Globus pallidus (tissue), 1 donor: Measurements from ENCODE around the gene TNNT2.

ENCODE experiments used
- DNase-seq: peaks from one replicate; pipeline ENCODE4 v3.0.0-alpha.2; 2015; ENCODE audit warnings: low spot score

Gene TNNT2

GRCh38 chr1:201403359-201403758 is 25.9 kb upstream of the TNNT2 start:
- DNase-seq = no peak

- DNase-seq = no peak
Measured at GRCh38 chr1:201401700-201402099, 24.2 kb upstream of the TNNT2 start.

GRCh38 chr1:201400852-201401230 is 23.4 kb upstream of the TNNT2 start:
- DNase-seq = no peak

- no peak for DNase-seq
Measured at GRCh38 chr1:201400212-201400851, 22.9 kb upstream of the TNNT2 start.

GRCh38 chr1:201399352-201400126 is 22.1 kb upstream of the TNNT2 start:
- DNase-seq = no peak

- no peak for DNase-seq
Measured at GRCh38 chr1:201399018-201399351, 21.5 kb upstream of the TNNT2 start, which contains the start of gene LAD1. Gene LAD1, minus strand, starts transcription at chr1:201399324. Its CDS starts 18 bp downstream, at chr1:201399306.

GRCh38 chr1:201397675-201398074 is 20.2 kb upstream of the TNNT2 start:
- no peak for DNase-seq

GRCh38 chr1:201396861-201397464 is 19.5 kb upstream of the TNNT2 start:
- DNase-seq = peak; percentile 4

GRCh38 chr1:201395936-201396335 is 18.5 kb upstream of the TNNT2 start:
- no peak for DNase-seq

- no peak for DNase-seq
Measured at GRCh38 chr1:201394591-201394990, 17.1 kb upstream of the TNNT2 start.

GRCh38 chr1:201393076-201393475 is 15.6 kb upstream of the TNNT2 start:
- no peak for DNase-seq

GRCh38 chr1:201391651-201392511 is 14.4 kb upstream of the TNNT2 start:
- no peak for DNase-seq

GRCh38 chr1:201391225-201391624 is 13.7 kb upstream of the TNNT2 start:
- DNase-seq = no peak

- no peak for DNase-seq
Measured at GRCh38 chr1:201389051-201389450, 11.6 kb upstream of the TNNT2 start.

GRCh38 chr1:201386208-201386607 is 8.7 kb upstream of the TNNT2 start:
- no peak for DNase-seq

- no peak for DNase-seq
Measured at GRCh38 chr1:201385299-201385891, 7.9 kb upstream of the TNNT2 start.

- DNase-seq = no peak
Measured at GRCh38 chr1:201384406-201384782, 6.9 kb upstream of the TNNT2 start.

- no peak for DNase-seq
Measured at GRCh38 chr1:201383647-201384405, 6.3 kb upstream of the TNNT2 start.

GRCh38 chr1:201381130-201381529 is 3.6 kb upstream of the TNNT2 start:
- DNase-seq = no peak

- DNase-seq = no peak
Measured at GRCh38 chr1:201379733-201380242, 2.3 kb upstream of the TNNT2 start.

GRCh38 chr1:201378804-201379203 is 1.3 kb upstream of the TNNT2 start:
- no peak for DNase-seq
